ENCODE measurements around the gene PLEK2. TPM values are rescaled to one million over a fixed set of nuclear protein-coding genes. Genes with fewer than 3 reads are reported as not detected.

Gene PLEK2
- total and polyA plus RNA-seq, 5 experiments from 2014 or later, result 0.53 to 3.2 (median 1.2) TPM

Small RNA genes within 50 kb of the gene (microRNA-seq; reads per million reads assigned to microRNA genes)
- gene MIR5694 (ENCODE audit: borderline microRNAs expressed), result not detected

Other genes with a start within 250 kb of the PLEK2 start
- not detected for gene GARIN2, start 222.7 kb downstream of the PLEK2 start, total RNA-seq
- under 1 TPM in 1 of 3 donors, not detected in 2; 0.13 TPM for gene GARIN2, start 222.7 kb downstream of the PLEK2 start, polyA plus RNA-seq
- gene PALS1, start 170.7 kb downstream of the PLEK2 start, total RNA-seq, result 10 to 100 TPM; 20.9 to 21.2 TPM
- 1 to 10 TPM; 2.4 to 3.0 (median 2.9) TPM for gene PALS1, start 170.7 kb downstream of the PLEK2 start, polyA plus RNA-seq
- gene ATP6V1D, start 52.4 kb downstream of the PLEK2 start, total RNA-seq, result 10 to 100 TPM; 20.6 to 25.0 TPM
- 10 to 100 TPM; 32.8 to 44.5 (median 42.3) TPM for gene ATP6V1D, start 52.4 kb downstream of the PLEK2 start, polyA plus RNA-seq
- gene EIF2S1, start 51.8 kb downstream of the PLEK2 start, total RNA-seq, result 10 to 100 TPM; 50.3 to 50.7 TPM
- 100 to 1,000 TPM; 107 to 131 (median 116) TPM for gene EIF2S1, start 51.8 kb downstream of the PLEK2 start, polyA plus RNA-seq
- 10 to 100 TPM; 22.5 to 25.6 TPM for gene TMEM229B, start 76.6 kb upstream of the PLEK2 start, total RNA-seq
- 10 to 100 TPM; 17.2 to 27.5 (median 17.3) TPM for gene TMEM229B, start 76.6 kb upstream of the PLEK2 start, polyA plus RNA-seq
- gene PLEKHH1, start 121.1 kb upstream of the PLEK2 start, total RNA-seq, result 1 to 10 TPM; 1.0 to 1.4 TPM
- gene PLEKHH1, start 121.1 kb upstream of the PLEK2 start, polyA plus RNA-seq, result under 1 TPM in 2 of 3 donors, not detected in 1; 0.06 to 0.07 TPM
- gene PIGH, start 188.1 kb upstream of the PLEK2 start, total RNA-seq, result 10 to 100 TPM; 32.1 to 37.5 TPM
- 10 to 100 TPM; 24.6 to 44.5 (median 35.3) TPM for gene PIGH, start 188.1 kb upstream of the PLEK2 start, polyA plus RNA-seq
- gene ARG2, start 207.8 kb upstream of the PLEK2 start, total RNA-seq, result 1 to 10 TPM in 1 of 2 experiments, under 1 TPM in 1; 0.78 to 1.1 TPM
- gene ARG2, start 207.8 kb upstream of the PLEK2 start, polyA plus RNA-seq, result under 1 TPM in 2 of 3 donors, not detected in 1; 0.32 to 0.88 TPM